ENCODE measurements around the gene SLC26A3. TPM values are rescaled to one million over a fixed set of nuclear protein-coding genes. Genes with fewer than 3 reads are reported as not detected.

SLC26A3 gene
- total RNA-seq, 1 experiment from 2014 or later: not detected

DNA sequence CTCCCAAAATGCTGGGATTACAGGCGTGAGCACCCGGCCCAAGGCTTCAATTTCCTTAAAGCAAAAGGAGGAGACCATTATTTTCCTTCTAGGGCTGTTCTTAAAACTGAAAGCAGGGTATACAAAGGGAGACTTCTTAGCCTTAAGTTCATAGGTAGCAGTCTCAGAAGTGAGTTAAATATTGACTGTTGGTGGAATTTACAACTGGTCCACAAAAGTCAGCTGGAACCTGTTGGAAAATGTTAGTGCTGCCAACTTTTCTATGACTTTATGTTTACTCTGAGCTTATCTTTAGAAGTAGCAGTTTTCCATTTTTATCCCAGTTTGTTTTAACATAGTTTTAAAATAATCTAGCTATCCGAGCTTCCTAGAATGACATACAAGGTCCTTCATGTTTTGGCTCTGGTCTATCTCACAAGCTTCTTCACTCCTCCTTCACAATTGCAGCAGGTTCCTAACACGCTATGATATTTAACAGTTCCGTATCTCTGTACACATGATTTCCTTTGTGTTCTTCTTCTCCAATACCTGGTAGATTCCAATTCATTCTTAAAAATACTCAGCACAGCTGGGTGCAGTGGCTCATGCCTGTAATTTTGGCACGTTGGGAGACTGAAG lies 3.3 kb downstream of the SLC26A3 start:
- Histone ChIP-seq H3K9me2 (replicated peaks; ENCODE audit: low read length) (no peaks in the 10 kb centered on the region), H3K27ac (ENCODE audit: low read length) (no peak overlapping the region), H3K9ac (ENCODE audit: low read length) (no peak overlapping the region), H3K27me3 (ENCODE audit: low read length) (peaks cover 32% of the 10 kb centered on the region), H3K36me3 (ENCODE audit: low read depth, low read length) (no peaks in the 10 kb centered on the region), H3K4me3 (ENCODE audit: low read length) (no peak overlapping the region), H3F3A (ENCODE audit: low read length, unreplicated experiment) (no peaks in the 10 kb centered on the region), H3K9me3 (ENCODE audit: low read length) (no peaks in the 10 kb centered on the region), H3K4me2 (ENCODE audit: low read length) (no peak overlapping the region), H3K4me1 (ENCODE audit: insufficient read depth, low read length) (no peaks in the 10 kb centered on the region), H3K79me2 (ENCODE audit: low read length) (no peaks in the 10 kb centered on the region), H4K20me1 (ENCODE audit: low read length) (no peaks in the 10 kb centered on the region), H2AFZ (ENCODE audit: low read length) (no peak overlapping the region)
- intact Hi-C loops (cut with micrococcal nuclease): no loop called here
- no TSS peak for BruUV-seq (replicated peaks)
- ChIA-PET CTCF (no interaction called here), POLR2A (ENCODE audit: unreplicated experiment) (no interaction called here)
- TF ChIP-seq, protein P1, sequence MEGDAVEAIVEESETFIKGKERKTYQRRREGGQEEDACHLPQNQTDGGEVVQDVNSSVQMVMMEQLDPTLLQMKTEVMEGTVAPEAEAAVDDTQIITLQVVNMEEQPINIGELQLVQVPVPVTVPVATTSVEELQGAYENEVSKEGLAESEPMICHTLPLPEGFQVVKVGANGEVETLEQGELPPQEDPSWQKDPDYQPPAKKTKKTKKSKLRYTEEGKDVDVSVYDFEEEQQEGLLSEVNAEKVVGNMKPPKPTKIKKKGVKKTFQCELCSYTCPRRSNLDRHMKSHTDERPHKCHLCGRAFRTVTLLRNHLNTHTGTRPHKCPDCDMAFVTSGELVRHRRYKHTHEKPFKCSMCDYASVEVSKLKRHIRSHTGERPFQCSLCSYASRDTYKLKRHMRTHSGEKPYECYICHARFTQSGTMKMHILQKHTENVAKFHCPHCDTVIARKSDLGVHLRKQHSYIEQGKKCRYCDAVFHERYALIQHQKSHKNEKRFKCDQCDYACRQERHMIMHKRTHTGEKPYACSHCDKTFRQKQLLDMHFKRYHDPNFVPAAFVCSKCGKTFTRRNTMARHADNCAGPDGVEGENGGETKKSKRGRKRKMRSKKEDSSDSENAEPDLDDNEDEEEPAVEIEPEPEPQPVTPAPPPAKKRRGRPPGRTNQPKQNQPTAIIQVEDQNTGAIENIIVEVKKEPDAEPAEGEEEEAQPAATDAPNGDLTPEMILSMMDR (conservative IDR thresholded peaks at IDR 0.05; ENCODE audit: low read depth, low read length): no peak
- TF ChIP-seq EZH2 (IDR thresholded peaks at IDR 0.05; ENCODE audit: low read length, unreplicated experiment) (no peak), EZH2phosphoT487 (IDR thresholded peaks at IDR 0.05; ENCODE audit: borderline replicate concordance, low read length) (no peak)
- no peak for ATAC-seq
- DNase-seq: no peak

- Histone ChIP-seq H4K20me1 (ENCODE audit: low read length) (no peaks in the 10 kb centered on the region), H3K9me3 (ENCODE audit: low read length) (no peaks in the 10 kb centered on the region), H3K4me2 (ENCODE audit: low read length) (no peak overlapping the region), H3K79me2 (ENCODE audit: low read length) (no peaks in the 10 kb centered on the region), H3K36me3 (ENCODE audit: low read depth, low read length) (no peaks in the 10 kb centered on the region), H3K27me3 (ENCODE audit: low read length) (peaks cover 19% of the 10 kb centered on the region), H3K4me3 (ENCODE audit: low read length) (no peak overlapping the region), H3K9ac (ENCODE audit: low read length) (no peak overlapping the region), H2AFZ (ENCODE audit: low read length) (no peak overlapping the region), H3K9me2 (replicated peaks; ENCODE audit: low read length) (no peaks in the 10 kb centered on the region), H3F3A (ENCODE audit: low read length, unreplicated experiment) (no peaks in the 10 kb centered on the region), H3K4me1 (ENCODE audit: insufficient read depth, low read length) (no peaks in the 10 kb centered on the region), H3K27ac (ENCODE audit: low read length) (no peak overlapping the region)
- DNase-seq (no peak), ATAC-seq (no peak)
- POLR2A ChIA-PET (ENCODE audit: unreplicated experiment): no interaction called here
- no TSS peak for BruUV-seq (replicated peaks)
- CTCF ChIA-PET: interaction anchor here (0.8 kb wide), 1 partner anchor 82 kb away, joined by 3 read pairs; no protein-coding TSS in a partner anchor
- no peak for TF ChIP-seq EZH2phosphoT487 (IDR thresholded peaks at IDR 0.05; ENCODE audit: borderline replicate concordance, low read length)
- TF ChIP-seq, protein P1 (conservative IDR thresholded peaks at IDR 0.05; ENCODE audit: low read depth, low read length): no peak
- no peak for TF ChIP-seq EZH2 (IDR thresholded peaks at IDR 0.05; ENCODE audit: low read length, unreplicated experiment)
- intact Hi-C loops (cut with micrococcal nuclease): no loop called here
These were observed 10.7 kb downstream of the SLC26A3 start for GRCh38 chr7:107792364-107792763.

DNA sequence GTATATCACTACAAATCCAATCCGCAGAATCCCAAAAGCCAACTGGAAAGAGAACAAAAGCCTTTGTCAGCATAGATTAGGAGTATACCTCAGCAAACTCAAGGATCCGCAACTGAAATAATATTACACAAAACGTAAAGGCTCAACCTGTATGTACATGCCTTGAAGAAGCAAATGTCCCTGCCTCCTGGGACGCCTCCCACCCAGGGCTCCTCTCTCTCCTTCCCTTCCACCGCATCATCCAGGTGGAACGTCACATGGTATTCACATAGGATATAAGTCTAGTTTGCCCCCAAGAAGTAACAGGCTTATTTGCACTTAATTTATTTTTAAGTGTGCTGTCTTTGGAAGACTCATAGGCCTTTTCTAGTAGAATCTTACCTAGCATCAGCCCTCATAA lies 13.4 kb downstream of the SLC26A3 start:
- no peaks in the 10 kb centered on the region for H3K4me1 ChIP-seq (ENCODE audit: insufficient read depth, low read length)
- no peaks in the 10 kb centered on the region for H3K36me3 ChIP-seq (ENCODE audit: low read depth, low read length)
- H3K9me2 ChIP-seq (replicated peaks; ENCODE audit: low read length): no peaks in the 10 kb centered on the region
- H3K27me3 ChIP-seq (ENCODE audit: low read length): peaks cover 26% of the 10 kb centered on the region
- H3K9me3 ChIP-seq (ENCODE audit: low read length): no peaks in the 10 kb centered on the region
- BruUV-seq (replicated peaks): no TSS peak
- ChIA-PET CTCF (no interaction called here), POLR2A (ENCODE audit: unreplicated experiment) (no interaction called here)
- no peaks in the 10 kb centered on the region for H3F3A ChIP-seq (ENCODE audit: low read length, unreplicated experiment)
- DNase-seq: no peak
- intact Hi-C loops (cut with micrococcal nuclease): no loop called here
- H3K4me2 ChIP-seq (ENCODE audit: low read length): no peak overlapping the region
- H3K27ac ChIP-seq (ENCODE audit: low read length): no peak overlapping the region
- no peak for TF ChIP-seq EZH2phosphoT487 (IDR thresholded peaks at IDR 0.05; ENCODE audit: borderline replicate concordance, low read length)
- TF ChIP-seq, protein P1 (conservative IDR thresholded peaks at IDR 0.05; ENCODE audit: low read depth, low read length): no peak
- no peak for TF ChIP-seq EZH2 (IDR thresholded peaks at IDR 0.05; ENCODE audit: low read length, unreplicated experiment)
- ATAC-seq: no peak
- no peak overlapping the region for H3K9ac ChIP-seq (ENCODE audit: low read length)
- H3K4me3 ChIP-seq (ENCODE audit: low read length): no peak overlapping the region
- H4K20me1 ChIP-seq (ENCODE audit: low read length): no peaks in the 10 kb centered on the region
- H3K79me2 ChIP-seq (ENCODE audit: low read length): no peaks in the 10 kb centered on the region
- no peak overlapping the region for H2AFZ ChIP-seq (ENCODE audit: low read length)

Data from PC-3 (cell line).